Measurements from ENCODE around the gene DUOX1. TPM values are rescaled to one million over a fixed set of nuclear protein-coding genes. Genes with fewer than 3 reads are reported as not detected.

DUOX1 gene
- total and polyA plus RNA-seq, 2 donors (not counting 3 experiments of a cell fraction or from before 2014, with no cell fraction given): not detected

DNA sequence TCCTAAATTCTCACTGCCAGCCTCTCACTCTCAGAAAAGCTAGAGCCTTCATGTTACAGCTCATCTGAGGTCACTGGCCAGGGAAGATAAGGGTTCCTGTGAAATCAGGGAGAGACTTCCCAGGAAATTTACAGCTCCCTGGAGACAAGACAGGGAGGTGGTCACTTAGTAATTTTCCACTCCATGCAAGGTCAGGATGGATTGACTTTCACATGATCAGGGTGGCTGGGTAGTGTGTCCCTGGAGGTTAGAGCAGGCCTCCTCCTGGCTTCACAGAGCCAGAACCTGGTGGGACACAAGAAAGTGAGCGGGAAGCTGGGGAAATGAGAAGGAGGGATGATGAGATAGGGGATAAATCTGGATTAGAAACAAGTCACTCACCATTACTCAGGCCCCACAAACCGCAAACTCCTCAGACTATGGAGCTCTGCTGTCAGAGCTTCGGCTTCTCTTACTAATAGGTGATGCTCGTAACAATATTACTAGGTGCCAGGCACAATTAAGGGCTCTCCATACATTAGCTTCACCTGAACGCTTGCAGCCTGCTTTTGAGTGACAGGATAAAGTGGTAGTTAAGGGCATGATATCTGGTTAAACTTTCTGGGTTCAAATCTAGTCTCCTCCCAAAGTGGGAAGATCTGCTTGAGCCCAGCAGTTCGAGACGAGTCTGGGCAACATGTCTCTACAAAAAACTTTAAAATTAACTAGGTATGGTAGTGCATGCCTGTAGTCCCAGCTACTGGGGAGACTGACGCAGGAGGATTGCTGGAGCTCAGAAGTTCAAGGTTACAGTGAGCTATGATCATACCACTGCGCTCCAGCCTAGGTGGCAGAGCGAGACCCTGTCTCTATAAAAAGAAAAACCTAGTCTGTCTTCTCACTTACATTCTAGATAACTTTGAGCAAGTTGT lies 40.7 kb upstream of the DUOX1 start:
- H3K27me3 ChIP-seq (ENCODE audit: control insufficient read depth in 2 of 2, insufficient read depth in 2 of 2, low read length in 2 of 2): peaks cover 34 to 40% of the 10 kb centered on the region in 2 experiments
- H4K20me1 ChIP-seq (replicated peaks; ENCODE audit: control insufficient read depth, extremely low read depth, insufficient read depth, low read length): no peaks in the 10 kb centered on the region
- no peaks in the 10 kb centered on the region for H3K9me3 ChIP-seq (replicated peaks; ENCODE audit: control insufficient read depth, insufficient read depth, low read length)
- DNase-seq (ENCODE audit: low read depth, low spot score): no peak
- H3K4me1 ChIP-seq (ENCODE audit: control insufficient read depth, extremely low read depth, insufficient read depth, low read length): no peaks in the 10 kb centered on the region
- intact Hi-C loops (cut with micrococcal nuclease): no loop called here
- H3K9me1 ChIP-seq (replicated peaks; ENCODE audit: control insufficient read depth, extremely low read depth, insufficient read depth, low read length): no peaks in the 10 kb centered on the region
- FAIRE-seq: no peak
- TF ChIP-seq, protein P1, sequence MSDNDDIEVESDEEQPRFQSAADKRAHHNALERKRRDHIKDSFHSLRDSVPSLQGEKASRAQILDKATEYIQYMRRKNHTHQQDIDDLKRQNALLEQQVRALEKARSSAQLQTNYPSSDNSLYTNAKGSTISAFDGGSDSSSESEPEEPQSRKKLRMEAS (IDR thresholded peaks at IDR 0.05; ENCODE audit: insufficient read depth, insufficient read length): no peak
- no peak for TF ChIP-seq FOS (IDR thresholded peaks at IDR 0.05; ENCODE audit: borderline replicate concordance, insufficient read depth, low read length)
- TF ChIP-seq POLR2A (IDR thresholded peaks at IDR 0.05; ENCODE audit: low read depth, low read length): no peak
- TF ChIP-seq, protein P2, sequence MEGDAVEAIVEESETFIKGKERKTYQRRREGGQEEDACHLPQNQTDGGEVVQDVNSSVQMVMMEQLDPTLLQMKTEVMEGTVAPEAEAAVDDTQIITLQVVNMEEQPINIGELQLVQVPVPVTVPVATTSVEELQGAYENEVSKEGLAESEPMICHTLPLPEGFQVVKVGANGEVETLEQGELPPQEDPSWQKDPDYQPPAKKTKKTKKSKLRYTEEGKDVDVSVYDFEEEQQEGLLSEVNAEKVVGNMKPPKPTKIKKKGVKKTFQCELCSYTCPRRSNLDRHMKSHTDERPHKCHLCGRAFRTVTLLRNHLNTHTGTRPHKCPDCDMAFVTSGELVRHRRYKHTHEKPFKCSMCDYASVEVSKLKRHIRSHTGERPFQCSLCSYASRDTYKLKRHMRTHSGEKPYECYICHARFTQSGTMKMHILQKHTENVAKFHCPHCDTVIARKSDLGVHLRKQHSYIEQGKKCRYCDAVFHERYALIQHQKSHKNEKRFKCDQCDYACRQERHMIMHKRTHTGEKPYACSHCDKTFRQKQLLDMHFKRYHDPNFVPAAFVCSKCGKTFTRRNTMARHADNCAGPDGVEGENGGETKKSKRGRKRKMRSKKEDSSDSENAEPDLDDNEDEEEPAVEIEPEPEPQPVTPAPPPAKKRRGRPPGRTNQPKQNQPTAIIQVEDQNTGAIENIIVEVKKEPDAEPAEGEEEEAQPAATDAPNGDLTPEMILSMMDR (IDR thresholded peaks at IDR 0.05; ENCODE audit: extremely low read depth in 1 of 2, insufficient read depth in 1 of 2, low read depth in 1 of 2, low read length in 2 of 2): no peak
- TF ChIP-seq JUN (IDR thresholded peaks at IDR 0.05; ENCODE audit: borderline replicate concordance, insufficient read depth, insufficient read length, low read depth): no peak
- TF ChIP-seq GATA2 (IDR thresholded peaks at IDR 0.05; ENCODE audit: insufficient read depth, insufficient read length, low read depth, low read length): no peak
- TF ChIP-seq EZH2 (IDR thresholded peaks at IDR 0.05; ENCODE audit: borderline replicate concordance, low read depth, low read length, severe bottlenecking): no peak
- ChIA-PET POLR2A (no interaction called here), CTCF (interaction anchor here (0.6 to 1.3 kb wide), 2 partner anchors 17 to 142 kb away, joined by 3 to 4 read pairs; no protein-coding TSS in a partner anchor)
- BruUV-seq (replicated peaks): no TSS peak
- no peak overlapping the region for H3K4me3 ChIP-seq (replicated peaks in 1 of 3; ENCODE audit: insufficient read depth in 1 of 3, low read depth in 1 of 3, low read length in 3 of 3)
- no peaks in the 10 kb centered on the region for H3K36me3 ChIP-seq (ENCODE audit: control insufficient read depth in 2 of 2, extremely low read depth in 1 of 2, insufficient read depth in 2 of 2, low read length in 2 of 2)
- no peak overlapping the region for H3K9ac ChIP-seq (replicated peaks; ENCODE audit: extremely low read depth, insufficient read depth, low read length)
- no peak overlapping the region for H3K27ac ChIP-seq (ENCODE audit: insufficient read depth, low read depth, low read length)
- no peaks in the 10 kb centered on the region for H3K79me2 ChIP-seq (ENCODE audit: control insufficient read depth, insufficient read depth, low read length)
- H2AFZ ChIP-seq (ENCODE audit: low read depth, low read length): no peak overlapping the region
- dilution Hi-C loops (cut with MboI; ENCODE audit: extremely low pct_ligation_motif_present, low sequenced_read_pairs): no loop called here
- H3K4me2 ChIP-seq (ENCODE audit: insufficient read depth, low read length): no peak overlapping the region
